ENCODE data around the gene DDX39A.

The DDX39A gene

DNA sequence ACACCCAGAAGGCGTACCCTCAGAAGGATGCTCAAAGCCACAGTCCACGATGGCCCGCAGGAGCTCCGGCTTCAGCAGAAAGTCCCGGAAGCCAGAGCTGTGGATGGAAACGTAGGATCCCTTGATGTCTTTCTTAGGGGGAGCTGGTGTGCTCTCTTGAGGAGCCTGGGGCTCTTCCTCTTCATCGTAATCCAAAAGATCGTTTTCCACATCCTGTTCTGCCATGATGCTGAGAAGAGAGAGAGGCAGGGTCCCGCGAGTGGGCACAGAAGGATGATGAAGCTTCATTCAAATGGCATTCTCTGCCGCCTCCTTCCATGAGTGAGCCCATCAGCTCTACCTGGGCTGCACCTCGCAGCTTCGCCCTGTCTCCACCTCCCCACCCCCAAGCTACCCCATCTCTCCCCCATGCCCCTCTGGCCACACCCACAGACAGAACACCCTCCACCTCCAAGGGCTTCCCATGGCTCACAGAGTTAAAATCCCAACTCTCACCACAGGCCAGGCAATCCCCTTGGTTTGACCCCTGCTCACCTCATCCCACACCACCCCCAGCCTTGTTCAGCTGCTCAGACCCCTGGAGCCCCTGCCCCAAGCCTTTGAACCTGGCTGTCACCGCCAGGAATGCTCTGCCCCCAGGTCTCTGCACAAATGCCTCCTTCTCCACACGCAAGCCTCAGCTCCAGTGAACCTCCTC, 6.0 kb downstream of the DDX39A start:
- Histone ChIP-seq H3K36me3 (ENCODE audit: control insufficient read depth in 2 of 2, insufficient read depth in 2 of 2, low read length in 2 of 2) (peaks cover 37 to 41% of the 10 kb centered on the region in 2 donors), H3K4me1 (ENCODE audit: control insufficient read depth, insufficient read depth, low read length) (peaks cover 31% of the 10 kb centered on the region), H3K27me3 (ENCODE audit: control insufficient read depth in 1 of 2, insufficient read depth in 2 of 2, low read length in 2 of 2) (no peaks in the 10 kb centered on the region), H3K4me3 (ENCODE audit: low read length in 2 of 2) (no peak overlapping the region), H3K9ac (ENCODE audit: low read length in 2 of 2) (no peak overlapping the region), H3K27ac (ENCODE audit: low read length) (no peak overlapping the region), H3K9me3 (ENCODE audit: control insufficient read depth in 2 of 2, low read length in 2 of 2) (no peaks in the 10 kb centered on the region)

DNA sequence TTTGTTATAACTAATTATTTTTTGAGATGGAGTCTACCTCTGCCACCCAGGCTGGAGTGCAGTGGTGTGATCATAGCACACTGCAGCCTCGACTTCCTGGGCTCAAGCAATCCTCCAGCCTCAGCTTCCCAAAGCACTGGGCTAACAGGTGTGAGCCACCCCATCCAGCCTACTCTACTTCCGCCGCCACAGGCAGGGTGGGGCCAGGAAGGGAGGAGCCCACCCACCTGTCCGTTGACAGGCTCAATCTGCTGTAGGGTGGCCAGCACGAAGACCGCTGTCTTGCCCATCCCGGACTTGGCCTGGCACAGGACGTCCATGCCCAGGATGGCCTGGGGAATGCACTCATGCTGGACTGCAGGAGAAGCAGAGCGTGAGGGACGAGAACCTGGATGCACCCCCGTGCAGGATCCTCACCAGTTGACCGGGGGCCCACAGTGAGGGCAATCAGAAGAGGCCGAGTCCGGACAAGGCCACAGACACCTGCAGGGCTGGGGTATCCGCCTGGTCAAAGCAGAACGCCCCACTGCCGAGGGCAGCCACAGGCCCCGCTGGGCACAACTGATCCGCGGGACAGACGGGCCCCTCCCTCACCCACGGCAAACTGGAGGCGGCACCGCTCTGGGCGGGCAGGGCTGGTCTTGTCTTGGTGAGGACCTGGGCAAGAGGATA, 6.7 kb downstream of the DDX39A start:
- Histone ChIP-seq H3K9me3 (ENCODE audit: control insufficient read depth in 2 of 2, low read length in 2 of 2) (no peaks in the 10 kb centered on the region), H3K4me3 (ENCODE audit: low read length in 2 of 2) (no peak overlapping the region), H3K4me1 (ENCODE audit: control insufficient read depth, insufficient read depth, low read length) (peaks cover 24% of the 10 kb centered on the region), H3K27me3 (ENCODE audit: control insufficient read depth in 1 of 2, insufficient read depth in 2 of 2, low read length in 2 of 2) (no peaks in the 10 kb centered on the region), H3K9ac (ENCODE audit: low read length in 2 of 2) (no peak overlapping the region), H3K27ac (ENCODE audit: low read length) (no peak overlapping the region), H3K36me3 (ENCODE audit: control insufficient read depth in 2 of 2, insufficient read depth in 2 of 2, low read length in 2 of 2) (peaks cover 43 to 47% of the 10 kb centered on the region in 2 donors)

- H3K9me3 ChIP-seq (ENCODE audit: control insufficient read depth in 2 of 2, low read length in 2 of 2), result no peaks in the 10 kb centered on the region
- no peaks in the 10 kb centered on the region for H3K27me3 ChIP-seq (ENCODE audit: control insufficient read depth in 1 of 2, insufficient read depth in 2 of 2, low read length in 2 of 2)
- H3K36me3 ChIP-seq (ENCODE audit: control insufficient read depth in 2 of 2, insufficient read depth in 2 of 2, low read length in 2 of 2), result peaks cover 46 to 47% of the 10 kb centered on the region in 2 donors
- no peak overlapping the region for H3K27ac ChIP-seq (ENCODE audit: low read length)
- peaks cover 23% of the 10 kb centered on the region for H3K4me1 ChIP-seq (ENCODE audit: control insufficient read depth, insufficient read depth, low read length)
- no peak overlapping the region for H3K4me3 ChIP-seq (ENCODE audit: low read length in 2 of 2)
- H3K9ac ChIP-seq (ENCODE audit: low read length in 2 of 2), result no peak overlapping the region
Measured at GRCh38 chr19:14411938-14412245, 7.2 kb downstream of the DDX39A start.

GRCh38 chr19:14411161-14411937, 7.8 kb downstream of the DDX39A start:
- peaks cover 23% of the 10 kb centered on the region for H3K4me1 ChIP-seq (ENCODE audit: control insufficient read depth, insufficient read depth, low read length)
- H3K9ac ChIP-seq (ENCODE audit: low read length in 2 of 2), result no peak overlapping the region
- H3K4me3 ChIP-seq (ENCODE audit: low read length in 2 of 2), result no peak overlapping the region
- H3K36me3 ChIP-seq (ENCODE audit: control insufficient read depth in 2 of 2, insufficient read depth in 2 of 2, low read length in 2 of 2), result peaks cover 47 to 51% of the 10 kb centered on the region in 2 donors
- H3K9me3 ChIP-seq (ENCODE audit: control insufficient read depth in 2 of 2, low read length in 2 of 2), result no peaks in the 10 kb centered on the region
- no peak overlapping the region for H3K27ac ChIP-seq (ENCODE audit: low read length)
- H3K27me3 ChIP-seq (ENCODE audit: control insufficient read depth in 1 of 2, insufficient read depth in 2 of 2, low read length in 2 of 2), result no peaks in the 10 kb centered on the region

DNA sequence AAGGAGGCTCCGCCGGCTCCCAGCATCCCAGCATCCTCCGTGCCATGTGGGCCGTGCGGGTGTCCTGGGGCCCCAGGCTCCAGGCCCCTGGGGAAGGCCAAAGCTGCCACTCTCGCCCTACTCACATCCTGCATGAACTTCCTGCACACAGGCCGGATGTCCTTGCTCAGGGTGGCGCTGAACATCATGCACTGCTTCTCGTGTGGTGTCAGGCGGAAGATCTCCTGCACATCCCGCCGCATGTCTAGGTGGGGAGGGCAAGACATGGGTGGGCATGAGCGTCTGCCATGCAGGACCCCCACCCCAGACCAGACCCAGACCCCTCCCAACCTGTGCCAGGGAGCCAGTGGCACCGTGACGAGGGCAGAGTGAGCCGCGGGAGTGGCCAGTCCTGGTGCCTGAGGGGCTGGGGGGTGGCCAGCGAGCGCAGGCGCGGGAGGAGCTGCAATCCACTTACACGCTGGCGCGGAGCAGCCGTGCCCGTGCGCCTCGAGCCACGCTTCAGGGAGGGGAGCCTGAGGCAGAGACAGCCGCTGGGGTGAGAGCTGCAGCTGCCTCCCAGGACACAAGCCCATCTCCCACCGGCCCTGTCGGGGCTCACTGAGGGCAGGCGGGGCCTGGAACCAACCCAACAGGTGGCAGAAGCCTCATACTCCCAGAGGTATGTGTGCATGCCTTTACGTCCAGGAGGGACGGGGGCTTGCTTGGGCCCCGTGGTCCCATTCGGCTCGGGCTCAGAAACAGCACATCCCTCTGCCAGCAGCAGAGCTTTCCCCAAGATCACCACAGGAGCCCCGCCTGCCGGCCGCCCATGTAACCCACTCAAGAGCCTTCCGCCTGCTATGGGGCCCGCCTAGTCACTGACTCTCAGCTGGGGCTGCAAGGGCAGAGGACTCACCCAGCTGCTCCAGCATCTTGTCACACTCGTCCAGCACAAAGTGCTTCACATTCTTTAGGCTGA, 8.8 kb downstream of the DDX39A start:
- Histone ChIP-seq H3K4me3 (ENCODE audit: low read length in 2 of 2) (no peak overlapping the region), H3K27ac (ENCODE audit: low read length) (no peak overlapping the region), H3K4me1 (ENCODE audit: control insufficient read depth, insufficient read depth, low read length) (peaks cover 21% of the 10 kb centered on the region), H3K9me3 (ENCODE audit: control insufficient read depth in 2 of 2, low read length in 2 of 2) (no peaks in the 10 kb centered on the region), H3K9ac (ENCODE audit: low read length in 2 of 2) (no peak overlapping the region), H3K36me3 (ENCODE audit: control insufficient read depth in 2 of 2, insufficient read depth in 2 of 2, low read length in 2 of 2) (peaks cover 48 to 51% of the 10 kb centered on the region in 2 donors), H3K27me3 (ENCODE audit: control insufficient read depth in 1 of 2, insufficient read depth in 2 of 2, low read length in 2 of 2) (no peaks in the 10 kb centered on the region)

- Histone ChIP-seq H3K36me3 (ENCODE audit: control insufficient read depth in 2 of 2, insufficient read depth in 2 of 2, low read length in 2 of 2) (peaks cover 51% of the 10 kb centered on the region in 2 donors), H3K9me3 (ENCODE audit: control insufficient read depth in 2 of 2, low read length in 2 of 2) (no peaks in the 10 kb centered on the region), H3K27ac (ENCODE audit: low read length) (no peak overlapping the region), H3K9ac (ENCODE audit: low read length in 2 of 2) (no peak overlapping the region), H3K4me1 (ENCODE audit: control insufficient read depth, insufficient read depth, low read length) (peaks cover 21% of the 10 kb centered on the region), H3K27me3 (ENCODE audit: control insufficient read depth in 1 of 2, insufficient read depth in 2 of 2, low read length in 2 of 2) (no peaks in the 10 kb centered on the region), H3K4me3 (ENCODE audit: low read length in 2 of 2) (no peak overlapping the region)
Measured at GRCh38 chr19:14409146-14410023, 9.8 kb downstream of the DDX39A start.

DNA sequence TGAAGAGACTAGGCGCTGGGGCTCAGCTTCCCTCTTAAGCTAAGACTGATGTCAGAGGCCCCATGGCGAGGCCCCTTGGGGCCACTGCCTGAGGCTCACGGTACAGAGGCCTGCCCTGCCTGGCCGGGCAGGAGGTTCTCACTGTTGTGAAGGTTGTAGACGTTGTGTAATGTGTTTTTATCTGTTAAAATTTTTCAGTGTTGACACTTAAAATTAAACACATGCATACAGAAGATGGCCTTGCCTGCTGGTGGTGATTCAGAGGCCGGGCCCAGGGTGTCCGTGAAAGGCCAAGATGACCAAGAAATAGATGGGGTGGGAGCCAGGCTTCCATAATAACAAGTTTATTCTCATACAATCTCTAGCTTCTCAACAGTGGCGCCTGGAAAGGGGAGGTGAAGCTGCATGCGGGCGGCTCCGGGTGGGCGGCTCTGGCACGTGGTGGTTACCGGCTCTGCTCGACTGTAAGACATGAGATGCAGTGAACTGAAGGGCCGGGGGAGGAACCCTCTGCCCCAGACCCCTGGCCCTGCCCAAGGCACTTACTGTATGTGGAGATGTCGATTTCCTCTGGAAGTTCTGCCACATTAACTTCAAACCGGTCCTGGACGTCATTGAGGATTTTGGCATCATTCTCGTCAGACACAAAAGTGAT, 10.5 kb downstream of the DDX39A start:
- H3K9ac ChIP-seq (ENCODE audit: low read length in 2 of 2), result no peak overlapping the region
- H3K27me3 ChIP-seq (ENCODE audit: control insufficient read depth in 1 of 2, insufficient read depth in 2 of 2, low read length in 2 of 2), result no peaks in the 10 kb centered on the region
- no peak overlapping the region for H3K4me3 ChIP-seq (ENCODE audit: low read length in 2 of 2)
- H3K27ac ChIP-seq (ENCODE audit: low read length), result no peak overlapping the region
- no peaks in the 10 kb centered on the region for H3K9me3 ChIP-seq (ENCODE audit: control insufficient read depth in 2 of 2, low read length in 2 of 2)
- H3K4me1 ChIP-seq (ENCODE audit: control insufficient read depth, insufficient read depth, low read length), result peaks cover 16% of the 10 kb centered on the region
- H3K36me3 ChIP-seq (ENCODE audit: control insufficient read depth in 2 of 2, insufficient read depth in 2 of 2, low read length in 2 of 2), result peaks cover 51 to 54% of the 10 kb centered on the region in 2 donors

GRCh38 chr19:14407605-14408484, 11.3 kb downstream of the DDX39A start:
- peaks cover 51 to 54% of the 10 kb centered on the region in 2 donors for H3K36me3 ChIP-seq (ENCODE audit: control insufficient read depth in 2 of 2, insufficient read depth in 2 of 2, low read length in 2 of 2)
- H3K9me3 ChIP-seq (ENCODE audit: control insufficient read depth in 2 of 2, low read length in 2 of 2), result no peaks in the 10 kb centered on the region
- no peak overlapping the region for H3K9ac ChIP-seq (ENCODE audit: low read length in 2 of 2)
- H3K4me1 ChIP-seq (ENCODE audit: control insufficient read depth, insufficient read depth, low read length), result peaks cover 13% of the 10 kb centered on the region
- no peak overlapping the region for H3K27ac ChIP-seq (ENCODE audit: low read length)
- H3K27me3 ChIP-seq (ENCODE audit: control insufficient read depth in 1 of 2, insufficient read depth in 2 of 2, low read length in 2 of 2), result no peaks in the 10 kb centered on the region
- H3K4me3 ChIP-seq (ENCODE audit: low read length in 2 of 2), result no peak overlapping the region
